GM23338 (cell line): ENCODE results near the gene NCBP3. TPM values are rescaled to one million over a fixed set of nuclear protein-coding genes. Genes with fewer than 3 reads are reported as not detected.

Experiments used
- ATAC-seq: fragments of 200-7000 bp; cut with Tn5 transposase; 3 replicates; pipeline ENCODE4 v1.9.1; 2020
- DNase-seq: peaks from one replicate; pipeline ENCODE4 v3.0.0-alpha.2; 2015; ENCODE audit warnings: low spot score
- H2AFZ ChIP-seq: fragments of 200-600 bp; sonication (generic); 2 replicates; pipeline ENCODE4 v1.8.0; 2016; ENCODE audit warnings: antibody characterized with exemption, mild to moderate bottlenecking, moderate library complexity
- H3F3A ChIP-seq: fragments of 200-600 bp; sonication (generic); replicated peaks from 2 replicates; pipeline ENCODE4 v1.8.0; 2017; ENCODE audit warnings: antibody characterized with exemption, mixed run types, low read depth
- H3K27ac ChIP-seq: fragments of 200-600 bp; sonication (generic); 2 replicates; pipeline ENCODE4 v1.6.1; 2016; ENCODE audit warnings: low read depth
- H3K27me3 ChIP-seq: fragments of 200-600 bp; sonication (generic); 2 replicates; pipeline ENCODE4 v1.8.0; 2016; ENCODE audit warnings: mild to moderate bottlenecking, mixed run types, moderate library complexity; ENCODE audit not compliant: insufficient read depth
- H3K36me3 ChIP-seq: fragments of 200-600 bp; sonication (generic); 2 replicates; pipeline ENCODE4 v1.8.0; 2016; ENCODE audit warnings: mild to moderate bottlenecking; ENCODE audit not compliant: insufficient read depth
- H3K4me1 ChIP-seq: fragments of 200-600 bp; sonication (generic); 2 replicates; pipeline ENCODE4 v1.8.0; 2016; ENCODE audit warnings: mild to moderate bottlenecking, moderate library complexity; ENCODE audit not compliant: insufficient read depth
- H3K4me2 ChIP-seq: fragments of 200-600 bp; sonication (generic); 2 replicates; pipeline ENCODE4 v1.7.1; 2017; ENCODE audit warnings: mixed run types
- H3K4me3 ChIP-seq: fragments of 200-600 bp; sonication (generic); 2 replicates; pipeline ENCODE4 v1.6.1; 2016; ENCODE audit warnings: mixed run types
- H3K79me2 ChIP-seq: fragments of 200-600 bp; sonication (generic); replicated peaks from 2 replicates; pipeline ENCODE4 v1.8.0; 2017; ENCODE audit warnings: mild to moderate bottlenecking; ENCODE audit not compliant: insufficient read depth
- H3K9me2 ChIP-seq: fragments of 200-600 bp; sonication (generic); 2 replicates; pipeline ENCODE4 v1.8.0; 2017; ENCODE audit not compliant: insufficient read depth
- H4K20me1 ChIP-seq: fragments of 200-600 bp; sonication (generic); replicated peaks from 2 replicates; pipeline ENCODE4 v1.8.0; 2017; ENCODE audit warnings: mild to moderate bottlenecking; ENCODE audit not compliant: insufficient read depth
- H3K27ac Mint-ChIP-seq: 2 replicates; pipeline ENCODE4 v1.8.0; 2020; ENCODE audit warnings: inconsistent platforms, mild to moderate bottlenecking, moderate library complexity, mixed read lengths
- H3K27me3 Mint-ChIP-seq: 3 replicates; pipeline ENCODE4 v1.8.0; 2022; ENCODE audit warnings: low read depth, mild to moderate bottlenecking, moderate library complexity, mixed read lengths, inconsistent platforms; ENCODE audit not compliant: insufficient read depth, poor library complexity
- H3K36me3 Mint-ChIP-seq: 3 replicates; pipeline ENCODE4 v1.8.0; 2021; ENCODE audit warnings: low read depth, mild to moderate bottlenecking, inconsistent platforms, moderate library complexity, mixed read lengths
- H3K4me1 Mint-ChIP-seq: 3 replicates; pipeline ENCODE4 v1.8.0; 2020; ENCODE audit warnings: mild to moderate bottlenecking, inconsistent platforms, mixed read lengths
- H3K4me3 Mint-ChIP-seq: 3 replicates; pipeline ENCODE4 v1.8.0; 2021; ENCODE audit warnings: moderate library complexity, mild to moderate bottlenecking, inconsistent platforms, mixed read lengths
- H3K9me3 Mint-ChIP-seq: 3 replicates; pipeline ENCODE4 v1.8.0; 2020; ENCODE audit warnings: moderate library complexity, mild to moderate bottlenecking, inconsistent platforms, mixed read lengths
- CREB1 ChIP-seq: fragments of 250-450 bp; sonication (Bioruptor Pico); IDR thresholded peaks from 2 replicates; pipeline ENCODE4 v1.5.0; 2020; ENCODE audit warnings: low read depth, mild to moderate bottlenecking, moderate library complexity
- JUNB ChIP-seq: IDR thresholded peaks from one replicate; pipeline ENCODE4 v1.6.1; 2016; ENCODE audit warnings: antibody characterized with exemption; ENCODE audit not compliant: unreplicated experiment
- POLR2AphosphoS5 ChIP-seq: IDR thresholded peaks from 2 replicates; pipeline ENCODE4 v1.6.1; 2016; ENCODE audit warnings: antibody characterized with exemption, low read depth
- ZNF114 ChIP-seq: fragments of 250-450 bp; sonication (Bioruptor Pico); IDR thresholded peaks from 2 replicates; pipeline ENCODE4 v1.5.0; 2020; ENCODE audit warnings: mild to moderate bottlenecking, moderate library complexity
- ZNF331 ChIP-seq: fragments of 250-450 bp; sonication (Bioruptor Pico); IDR thresholded peaks from 2 replicates; pipeline ENCODE4 v1.5.0; 2020; ENCODE audit warnings: low read depth, mild to moderate bottlenecking, moderate library complexity
- polyA plus RNA-seq: library from polyadenylated mRNA; unstranded; fragments of >200 nt; fragmentation: Nextera tagmentation; extraction: Ambion mirVana; gene quantifications from 2 replicates; pipeline ENCODE4 v1.2.1, GENCODE V29; 2016
- total RNA-seq: library from RNA; depleted of rRNA; stranded (reverse); fragments of >200 nt; shearing (Covaris generic); gene quantifications from 2 replicates; pipeline ENCODE4 v1.2.3, GENCODE V29; 2014
- TF ChIP-seq, protein P1 (sequence below), 2 experiments: fragments of 200-600 bp in 1 of 2; sonication (generic) in 1 of 2; conservative IDR thresholded peaks; 2 replicates each; pipeline versions ENCODE4 v1.5.1 to v1.6.1; 2016 to 2017; ENCODE audit warnings: antibody characterized with exemption in 2 of 2, low read depth in 2 of 2, mild to moderate bottlenecking in 2 of 2, moderate library complexity in 1 of 2
- TF ChIP-seq, protein P2 (sequence below): fragments of 250-450 bp; sonication (Bioruptor Pico); IDR thresholded peaks from 2 replicates; pipeline ENCODE4 v1.5.0; 2020; ENCODE audit warnings: mild to moderate bottlenecking, moderate library complexity

NCBP3 gene
- total and polyA plus RNA-seq, 2 experiments from 2014 or later: 35.5 to 42.8 TPM

DNA sequence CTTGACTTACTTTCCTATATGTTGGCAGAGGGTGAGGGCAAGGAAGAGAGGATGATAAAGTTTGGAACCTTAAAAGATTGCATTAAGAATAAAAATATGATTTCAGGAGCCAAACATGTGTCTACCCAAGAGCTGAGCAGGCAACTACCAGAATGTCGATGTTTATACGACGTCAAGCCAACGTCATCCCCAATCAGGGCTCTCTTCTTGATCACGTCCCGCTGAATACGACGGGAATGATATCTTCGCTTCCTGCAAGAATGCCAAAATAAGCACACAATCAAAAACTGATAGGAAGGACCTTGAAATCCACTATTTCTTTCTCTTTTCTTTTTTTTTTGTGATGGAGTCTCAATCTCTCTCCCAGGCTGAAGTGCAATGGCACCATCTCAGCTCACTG, 24.9 kb downstream of the NCBP3 start (continued):
- TF ChIP-seq, protein P1, sequence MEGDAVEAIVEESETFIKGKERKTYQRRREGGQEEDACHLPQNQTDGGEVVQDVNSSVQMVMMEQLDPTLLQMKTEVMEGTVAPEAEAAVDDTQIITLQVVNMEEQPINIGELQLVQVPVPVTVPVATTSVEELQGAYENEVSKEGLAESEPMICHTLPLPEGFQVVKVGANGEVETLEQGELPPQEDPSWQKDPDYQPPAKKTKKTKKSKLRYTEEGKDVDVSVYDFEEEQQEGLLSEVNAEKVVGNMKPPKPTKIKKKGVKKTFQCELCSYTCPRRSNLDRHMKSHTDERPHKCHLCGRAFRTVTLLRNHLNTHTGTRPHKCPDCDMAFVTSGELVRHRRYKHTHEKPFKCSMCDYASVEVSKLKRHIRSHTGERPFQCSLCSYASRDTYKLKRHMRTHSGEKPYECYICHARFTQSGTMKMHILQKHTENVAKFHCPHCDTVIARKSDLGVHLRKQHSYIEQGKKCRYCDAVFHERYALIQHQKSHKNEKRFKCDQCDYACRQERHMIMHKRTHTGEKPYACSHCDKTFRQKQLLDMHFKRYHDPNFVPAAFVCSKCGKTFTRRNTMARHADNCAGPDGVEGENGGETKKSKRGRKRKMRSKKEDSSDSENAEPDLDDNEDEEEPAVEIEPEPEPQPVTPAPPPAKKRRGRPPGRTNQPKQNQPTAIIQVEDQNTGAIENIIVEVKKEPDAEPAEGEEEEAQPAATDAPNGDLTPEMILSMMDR (conservative IDR thresholded peaks at IDR 0.05; ENCODE audit: low read depth in 2 of 2): no peak
- TF ChIP-seq POLR2AphosphoS5 (no peak), CREB1 (no peak)
- TF ChIP-seq, protein P2, sequence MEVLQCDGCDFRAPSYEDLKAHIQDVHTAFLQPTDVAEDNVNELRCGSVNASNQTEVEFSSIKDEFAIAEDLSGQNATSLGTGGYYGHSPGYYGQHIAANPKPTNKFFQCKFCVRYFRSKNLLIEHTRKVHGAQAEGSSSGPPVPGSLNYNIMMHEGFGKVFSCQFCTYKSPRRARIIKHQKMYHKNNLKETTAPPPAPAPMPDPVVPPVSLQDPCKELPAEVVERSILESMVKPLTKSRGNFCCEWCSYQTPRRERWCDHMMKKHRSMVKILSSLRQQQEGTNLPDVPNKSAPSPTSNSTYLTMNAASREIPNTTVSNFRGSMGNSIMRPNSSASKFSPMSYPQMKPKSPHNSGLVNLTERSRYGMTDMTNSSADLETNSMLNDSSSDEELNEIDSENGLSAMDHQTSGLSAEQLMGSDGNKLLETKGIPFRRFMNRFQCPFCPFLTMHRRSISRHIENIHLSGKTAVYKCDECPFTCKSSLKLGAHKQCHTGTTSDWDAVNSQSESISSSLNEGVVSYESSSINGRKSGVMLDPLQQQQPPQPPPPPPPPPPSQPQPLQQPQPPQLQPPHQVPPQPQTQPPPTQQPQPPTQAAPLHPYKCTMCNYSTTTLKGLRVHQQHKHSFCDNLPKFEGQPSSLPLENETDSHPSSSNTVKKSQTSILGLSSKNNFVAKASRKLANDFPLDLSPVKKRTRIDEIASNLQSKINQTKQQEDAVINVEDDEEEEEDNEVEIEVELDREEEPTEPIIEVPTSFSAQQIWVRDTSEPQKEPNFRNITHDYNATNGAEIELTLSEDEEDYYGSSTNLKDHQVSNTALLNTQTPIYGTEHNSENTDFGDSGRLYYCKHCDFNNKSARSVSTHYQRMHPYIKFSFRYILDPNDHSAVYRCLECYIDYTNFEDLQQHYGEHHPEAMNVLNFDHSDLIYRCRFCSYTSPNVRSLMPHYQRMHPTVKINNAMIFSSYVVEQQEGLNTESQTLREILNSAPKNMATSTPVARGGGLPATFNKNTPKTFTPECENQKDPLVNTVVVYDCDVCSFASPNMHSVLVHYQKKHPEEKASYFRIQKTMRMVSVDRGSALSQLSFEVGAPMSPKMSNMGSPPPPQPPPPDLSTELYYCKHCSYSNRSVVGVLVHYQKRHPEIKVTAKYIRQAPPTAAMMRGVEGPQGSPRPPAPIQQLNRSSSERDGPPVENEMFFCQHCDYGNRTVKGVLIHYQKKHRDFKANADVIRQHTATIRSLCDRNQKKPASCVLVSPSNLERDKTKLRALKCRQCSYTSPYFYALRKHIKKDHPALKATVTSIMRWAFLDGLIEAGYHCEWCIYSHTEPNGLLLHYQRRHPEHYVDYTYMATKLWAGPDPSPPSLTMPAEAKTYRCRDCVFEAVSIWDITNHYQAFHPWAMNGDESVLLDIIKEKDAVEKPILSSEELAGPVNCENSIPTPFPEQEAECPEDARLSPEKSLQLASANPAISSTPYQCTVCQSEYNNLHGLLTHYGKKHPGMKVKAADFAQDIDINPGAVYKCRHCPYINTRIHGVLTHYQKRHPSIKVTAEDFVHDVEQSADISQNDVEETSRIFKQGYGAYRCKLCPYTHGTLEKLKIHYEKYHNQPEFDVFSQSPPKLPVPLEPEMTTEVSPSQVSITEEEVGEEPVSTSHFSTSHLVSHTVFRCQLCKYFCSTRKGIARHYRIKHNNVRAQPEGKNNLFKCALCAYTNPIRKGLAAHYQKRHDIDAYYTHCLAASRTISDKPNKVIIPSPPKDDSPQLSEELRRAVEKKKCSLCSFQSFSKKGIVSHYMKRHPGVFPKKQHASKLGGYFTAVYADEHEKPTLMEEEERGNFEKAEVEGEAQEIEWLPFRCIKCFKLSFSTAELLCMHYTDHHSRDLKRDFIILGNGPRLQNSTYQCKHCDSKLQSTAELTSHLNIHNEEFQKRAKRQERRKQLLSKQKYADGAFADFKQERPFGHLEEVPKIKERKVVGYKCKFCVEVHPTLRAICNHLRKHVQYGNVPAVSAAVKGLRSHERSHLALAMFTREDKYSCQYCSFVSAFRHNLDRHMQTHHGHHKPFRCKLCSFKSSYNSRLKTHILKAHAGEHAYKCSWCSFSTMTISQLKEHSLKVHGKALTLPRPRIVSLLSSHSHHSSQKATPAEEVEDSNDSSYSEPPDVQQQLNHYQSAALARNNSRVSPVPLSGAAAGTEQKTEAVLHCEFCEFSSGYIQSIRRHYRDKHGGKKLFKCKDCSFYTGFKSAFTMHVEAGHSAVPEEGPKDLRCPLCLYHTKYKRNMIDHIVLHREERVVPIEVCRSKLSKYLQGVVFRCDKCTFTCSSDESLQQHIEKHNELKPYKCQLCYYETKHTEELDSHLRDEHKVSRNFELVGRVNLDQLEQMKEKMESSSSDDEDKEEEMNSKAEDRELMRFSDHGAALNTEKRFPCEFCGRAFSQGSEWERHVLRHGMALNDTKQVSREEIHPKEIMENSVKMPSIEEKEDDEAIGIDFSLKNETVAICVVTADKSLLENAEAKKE (CRISPR knock-in tag): no peak

DNA sequence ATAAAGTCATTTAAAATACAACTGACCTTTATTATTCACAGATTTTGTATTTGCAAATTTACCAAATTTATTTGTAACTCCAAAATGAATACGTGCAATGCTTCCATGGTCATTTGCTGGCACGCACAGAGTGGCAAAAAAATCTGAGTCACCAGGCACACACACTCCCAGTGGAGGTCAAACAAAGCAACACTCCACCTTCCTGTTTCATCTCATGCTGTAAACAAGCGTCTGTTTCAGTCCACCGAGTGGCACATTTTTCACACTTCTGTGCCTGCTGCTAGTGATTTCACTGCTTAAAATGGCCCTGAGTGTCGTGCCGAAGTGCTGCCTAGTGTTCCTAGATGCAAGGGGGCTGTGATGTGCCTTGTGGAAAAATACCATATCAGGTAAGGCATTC, 27.3 kb downstream of the NCBP3 start:
- Histone ChIP-seq H2AFZ (no peak overlapping the region), H4K20me1 (peaks cover 11% of the 10 kb centered on the region), H3K27ac (no peak overlapping the region), H3K79me2 (no peaks in the 10 kb centered on the region; the same call in 1 of the 2 replicates), H3K9me2 (no peaks in the 10 kb centered on the region), H3K4me1 (no peaks in the 10 kb centered on the region), H3K4me3 (no peak overlapping the region), H3F3A (no peaks in the 10 kb centered on the region), H3K36me3 (peaks cover 81% of the 10 kb centered on the region), H3K4me2 (no peak overlapping the region), H3K27me3 (no peaks in the 10 kb centered on the region)
- Mint-ChIP-seq H3K4me1 (no peaks in the 10 kb centered on the region), H3K27ac (no peak overlapping the region), H3K36me3 (peaks cover 70% of the 10 kb centered on the region), H3K4me3 (no peak overlapping the region), H3K9me3 (no peaks in the 10 kb centered on the region), H3K27me3 (peaks cover 2% of the 10 kb centered on the region)
- ATAC-seq: no peak
- DNase-seq: no peak
- TF ChIP-seq, protein P2 (CRISPR knock-in tag): no peak
- no peak for TF ChIP-seq ZNF331
- no peak for TF ChIP-seq JUNB
- TF ChIP-seq ZNF114: no peak
